ENCODE data around the gene INO80E. TPM values are rescaled to one million over a fixed set of nuclear protein-coding genes. Genes with fewer than 3 reads are reported as not detected.

Gene INO80E
- total and polyA plus RNA-seq, 2 donors (not counting 1 experiment from before 2014, with no cell fraction given): 103 to 113 TPM

GRCh38 chr16:30046588-30046987 is 50.5 kb downstream of the INO80E start:
- Histone ChIP-seq H4K20me1 (ENCODE audit: control insufficient read depth, insufficient read depth, low read length, poor library complexity, severe bottlenecking) (no peaks in the 10 kb centered on the region), H3K9me3 (ENCODE audit: control extremely low read depth in 1 of 3, control insufficient read depth in 2 of 3, insufficient read depth in 1 of 3, low read length in 2 of 3) (no peaks in the 10 kb centered on the region), H3K79me2 (ENCODE audit: control insufficient read depth, insufficient read depth, low read length) (no peaks in the 10 kb centered on the region), H3K4me1 (ENCODE audit: control insufficient read depth in 2 of 2, insufficient read depth in 2 of 2, low read length in 2 of 2) (no peaks in the 10 kb centered on the region), H3K27me3 (replicated peaks in 1 of 4; ENCODE audit: control extremely low read depth in 1 of 4, control insufficient read depth in 3 of 4, insufficient read depth in 4 of 4, low read length in 3 of 4) (peaks cover 0 to 5% (median 0%) of the 10 kb centered on the region in 4 experiments), H2AFZ (ENCODE audit: insufficient read depth, low read depth, low read length, poor library complexity, severe bottlenecking) (no peak overlapping the region), H3K4me3 (ENCODE audit: control extremely low read depth in 1 of 5, extremely low read depth in 1 of 5, insufficient read depth in 1 of 5, low read depth in 2 of 5, low read length in 4 of 5) (no peak overlapping the region), H3K4me2 (replicated peaks; ENCODE audit: low read depth, low read length, poor library complexity, severe bottlenecking) (no peak overlapping the region), H3K27ac (ENCODE audit: low read length in 2 of 2) (no peak overlapping the region), H3K36me3 (replicated peaks in 1 of 2; ENCODE audit: control extremely low read depth in 1 of 2, control insufficient read depth in 1 of 2, extremely low read depth in 1 of 2, insufficient read depth in 2 of 2, low read length in 1 of 2) (no peaks in the 10 kb centered on the region), H3K9ac (ENCODE audit: low read length) (no peak overlapping the region)
- Mint-ChIP-seq H3K27ac (no peak overlapping the region), H3K27me3 (peaks cover 7% of the 10 kb centered on the region), H3K4me3 (no peak overlapping the region), H3K4me1 (no peaks in the 10 kb centered on the region), H3K9me3 (ENCODE audit: insufficient read depth) (no peaks in the 10 kb centered on the region)
- ChIA-PET CTCF (no interaction called here), POLR2A (no interaction called here)
- ATAC-seq (ENCODE audit: low read depth) (no peak), DNase-seq (no peak)
- no CpG with 5 or more reads among the region's 1 CpG for WGBS (ENCODE audit: insufficient coverage)
- TF ChIP-seq CTCF (IDR thresholded peaks at IDR 0.05): no peak
- no peak for TF ChIP-seq EZH2 (IDR thresholded peaks at IDR 0.05; ENCODE audit: borderline replicate concordance, insufficient read depth, low read depth, low read length, poor library complexity, severe bottlenecking)
- intact Hi-C loops (cut with micrococcal nuclease): no loop called here

GRCh38 chr16:30049871-30050270 is 53.8 kb downstream of the INO80E start:
- Mint-ChIP-seq H3K27me3 (peaks cover 7% of the 10 kb centered on the region), H3K27ac (no peak overlapping the region), H3K4me3 (no peak overlapping the region), H3K4me1 (peaks cover 13% of the 10 kb centered on the region), H3K9me3 (ENCODE audit: insufficient read depth) (no peaks in the 10 kb centered on the region)
- Histone ChIP-seq H3K9ac (ENCODE audit: low read length) (no peak overlapping the region), H3K27me3 (replicated peaks in 1 of 4; ENCODE audit: control extremely low read depth in 1 of 4, control insufficient read depth in 3 of 4, insufficient read depth in 4 of 4, low read length in 3 of 4) (peaks cover 0 to 5% (median 1%) of the 10 kb centered on the region in 4 experiments), H3K27ac (ENCODE audit: low read length in 2 of 2) (no peak overlapping the region), H3K4me1 (ENCODE audit: control insufficient read depth in 2 of 2, insufficient read depth in 2 of 2, low read length in 2 of 2) (peaks cover 5 to 12% of the 10 kb centered on the region in 2 donors), H3K79me2 (ENCODE audit: control insufficient read depth, insufficient read depth, low read length) (peaks cover 3% of the 10 kb centered on the region), H2AFZ (ENCODE audit: insufficient read depth, low read depth, low read length, poor library complexity, severe bottlenecking) (no peak overlapping the region), H3K9me3 (ENCODE audit: control extremely low read depth in 1 of 3, control insufficient read depth in 2 of 3, insufficient read depth in 1 of 3, low read length in 2 of 3) (no peaks in the 10 kb centered on the region), H4K20me1 (ENCODE audit: control insufficient read depth, insufficient read depth, low read length, poor library complexity, severe bottlenecking) (no peaks in the 10 kb centered on the region), H3K36me3 (replicated peaks in 1 of 2; ENCODE audit: control extremely low read depth in 1 of 2, control insufficient read depth in 1 of 2, extremely low read depth in 1 of 2, insufficient read depth in 2 of 2, low read length in 1 of 2) (no peaks in the 10 kb centered on the region), H3K4me2 (replicated peaks; ENCODE audit: low read depth, low read length, poor library complexity, severe bottlenecking) (no peak overlapping the region), H3K4me3 (ENCODE audit: control extremely low read depth in 1 of 5, extremely low read depth in 1 of 5, insufficient read depth in 1 of 5, low read depth in 2 of 5, low read length in 4 of 5) (no peak overlapping the region)
- POLR2A ChIA-PET: no interaction called here
- WGBS (ENCODE audit: insufficient coverage): 98% methylated on average over 7 of the region's 8 CpGs
- CTCF ChIA-PET: interaction anchor here (1.0 to 1.1 kb wide), 2 partner anchors 42 to 360 kb away, joined by 3 to 4 read pairs; partner anchors contain the start of gene TBX6
- TF ChIP-seq CTCF (IDR thresholded peaks at IDR 0.05) (no peak), EZH2 (IDR thresholded peaks at IDR 0.05; ENCODE audit: borderline replicate concordance, insufficient read depth, low read depth, low read length, poor library complexity, severe bottlenecking) (no peak)
- DNase-seq (no peak), ATAC-seq (ENCODE audit: low read depth) (no peak)
- intact Hi-C loops (cut with micrococcal nuclease): no loop called here
